ENCODE measurements around the gene ASB15. TPM values are rescaled to one million over a fixed set of nuclear protein-coding genes. Genes with fewer than 3 reads are reported as not detected.

Gene ASB15
- total and polyA plus RNA-seq, 2 donors from 2014 or later, result 1.8 TPM; not detected in 1

- no peak for FAIRE-seq
Measured at GRCh38 chr7:123658023-123658422, 56.4 kb downstream of the ASB15 start.

GRCh38 chr7:123660514-123661354 is 59.1 kb downstream of the ASB15 start:
- DNase-seq (no peak), FAIRE-seq (no peak)
- no peak overlapping the region for H3K9ac ChIP-seq (ENCODE audit: low read length in 3 of 3)
- H3K4me3 ChIP-seq (ENCODE audit: low read length in 3 of 3), result no peak overlapping the region
- no peak overlapping the region for H3K27ac ChIP-seq (ENCODE audit: low read depth in 2 of 2, low read length in 2 of 2)
- H3K9me3 ChIP-seq (ENCODE audit: control insufficient read depth in 2 of 3, insufficient read depth in 1 of 3, low read length in 3 of 3), result no peaks in the 10 kb centered on the region
- TF ChIP-seq CTCF (IDR thresholded peaks at IDR 0.05; ENCODE audit: borderline replicate concordance, extremely low read depth, insufficient read depth), result no peak
- no peaks in the 10 kb centered on the region for H3K4me1 ChIP-seq (ENCODE audit: control insufficient read depth in 2 of 3, insufficient read depth in 2 of 3, low read depth in 1 of 3, low read length in 3 of 3)
- H3K36me3 ChIP-seq (ENCODE audit: control insufficient read depth in 2 of 3, insufficient read depth in 3 of 3, low read length in 3 of 3), result no peaks in the 10 kb centered on the region
- intact Hi-C loops (cut with DNase I), result no loop called here
- H3K27me3 ChIP-seq (ENCODE audit: control insufficient read depth, insufficient read depth, low read length), result no peaks in the 10 kb centered on the region

More at GRCh38 chr7:123658023-123658422, 56.4 kb downstream of the ASB15 start:
- Histone ChIP-seq H3K4me3 (ENCODE audit: low read length in 3 of 3) (no peak overlapping the region), H3K27ac (ENCODE audit: low read depth in 2 of 2, low read length in 2 of 2) (no peak overlapping the region), H3K9ac (ENCODE audit: low read length in 3 of 3) (no peak overlapping the region), H3K4me1 (ENCODE audit: control insufficient read depth in 2 of 3, insufficient read depth in 2 of 3, low read depth in 1 of 3, low read length in 3 of 3) (no peaks in the 10 kb centered on the region), H3K27me3 (ENCODE audit: control insufficient read depth, insufficient read depth, low read length) (no peaks in the 10 kb centered on the region), H3K9me3 (ENCODE audit: control insufficient read depth in 2 of 3, insufficient read depth in 1 of 3, low read length in 3 of 3) (no peaks in the 10 kb centered on the region), H3K36me3 (ENCODE audit: control insufficient read depth in 2 of 3, insufficient read depth in 3 of 3, low read length in 3 of 3) (no peaks in the 10 kb centered on the region)
- TF ChIP-seq CTCF (IDR thresholded peaks at IDR 0.05; ENCODE audit: borderline replicate concordance, extremely low read depth, insufficient read depth), result no peak
- intact Hi-C loops (cut with DNase I), result no loop called here
- no peak for DNase-seq

- no peak overlapping the region for H3K9ac ChIP-seq (ENCODE audit: low read length in 3 of 3)
- no peaks in the 10 kb centered on the region for H3K9me3 ChIP-seq (ENCODE audit: control insufficient read depth in 2 of 3, insufficient read depth in 1 of 3, low read length in 3 of 3)
- H3K27me3 ChIP-seq (ENCODE audit: control insufficient read depth, insufficient read depth, low read length), result no peaks in the 10 kb centered on the region
- H3K4me3 ChIP-seq (ENCODE audit: low read length in 3 of 3), result no peak overlapping the region
- intact Hi-C loops (cut with DNase I), result no loop called here
- H3K27ac ChIP-seq (ENCODE audit: low read depth in 2 of 2, low read length in 2 of 2), result no peak overlapping the region
- H3K4me1 ChIP-seq (ENCODE audit: control insufficient read depth in 2 of 3, insufficient read depth in 2 of 3, low read depth in 1 of 3, low read length in 3 of 3), result no peaks in the 10 kb centered on the region
- no peak for FAIRE-seq
- no peak for DNase-seq
- no peak for TF ChIP-seq CTCF (IDR thresholded peaks at IDR 0.05; ENCODE audit: borderline replicate concordance, extremely low read depth, insufficient read depth)
- H3K36me3 ChIP-seq (ENCODE audit: control insufficient read depth in 2 of 3, insufficient read depth in 3 of 3, low read length in 3 of 3), result no peaks in the 10 kb centered on the region
Measured at GRCh38 chr7:123661765-123662164, 60.1 kb downstream of the ASB15 start.

Data from kidney (tissue), 14 donors.